B cell (primary cell): ENCODE measurements around the gene MGME1. TPM values are rescaled to one million over a fixed set of nuclear protein-coding genes. Genes with fewer than 3 reads are reported as not detected.

Experiments used
- ATAC-seq: fragments of 200-7000 bp; cut with Tn5 transposase; one replicate; pipeline ENCODE4 v1.10.0; 2021; ENCODE audit warnings: low read depth, mild to moderate bottlenecking, moderate number of reproducible peaks, moderate library complexity
- CTCF ChIA-PET: fragments of 350-600 bp; sonication (Branson Sonifier 250); formaldehyde crosslinking; loops from one replicate; lab custom pipeline; 2021; ENCODE audit warnings: antibody characterized with exemption, inconsistent platforms; lab: Charles Lee
- POLR2A ChIA-PET: fragments of 350-600 bp; sonication (Branson Sonifier 250); formaldehyde crosslinking; loops from one replicate; lab custom pipeline; 2021; ENCODE audit warnings: antibody characterized with exemption; lab: Charles Lee
- DNase-seq: peaks from one replicate; pipeline ENCODE4 v3.0.0; 2013
- H2AFZ ChIP-seq: 2 replicates; pipeline ENCODE4 v1.6.1; 2012; ENCODE audit warnings: mild to moderate bottlenecking, low read depth, low read length; ENCODE audit not compliant: insufficient read depth, poor library complexity, severe bottlenecking
- H3K27ac ChIP-seq, 2 donors: 1 replicate in 1 of 2; 2 replicates in 1 of 2; pipeline ENCODE4 v1.5.1; 2012 to 2013; ENCODE audit warnings: low read length in 2 of 2, mild to moderate bottlenecking in 2 of 2, moderate library complexity in 1 of 2
- H3K27me3 ChIP-seq, 4 experiments: fragments of 200-600 bp in 1 of 4; sonication (generic) in 1 of 4; replicated peaks in 1 of 4; 1 replicate in 2 of 4; 2 replicates in 2 of 4; pipeline versions ENCODE4 v1.6.1 to v1.7.0; 2013 to 2016; ENCODE audit warnings: low read length in 3 of 4, mild to moderate bottlenecking in 2 of 4, mixed read lengths in 1 of 4, moderate library complexity in 1 of 4; ENCODE audit not compliant: insufficient read depth in 4 of 4, control insufficient read depth in 3 of 4; ENCODE audit errors: control extremely low read depth in 1 of 4
- H3K36me3 ChIP-seq, 2 experiments: replicated peaks in 1 of 2; 1 replicate in 1 of 2; 2 replicates in 1 of 2; pipeline versions ENCODE4 v1.6.1 to v1.7.1; 2013; ENCODE audit warnings: low read length in 1 of 2; ENCODE audit not compliant: insufficient read depth in 2 of 2, control insufficient read depth in 1 of 2; ENCODE audit errors: control extremely low read depth in 1 of 2, extremely low read depth in 1 of 2
- H3K4me1 ChIP-seq, 2 donors: fragments of 200-600 bp in 1 of 2; sonication (generic) in 1 of 2; 1 replicate in 1 of 2; 2 replicates in 1 of 2; pipeline versions ENCODE4 v1.5.1 to v1.6.1; 2013 to 2017; ENCODE audit warnings: low read length in 2 of 2; ENCODE audit not compliant: control insufficient read depth in 2 of 2, insufficient read depth in 2 of 2
- H3K4me2 ChIP-seq: replicated peaks from 2 replicates; pipeline ENCODE3; 2012; ENCODE audit warnings: mild to moderate bottlenecking, low read depth, low read length; ENCODE audit not compliant: poor library complexity, severe bottlenecking
- H3K4me3 ChIP-seq, 5 experiments: fragments of 200-600 bp in 1 of 5; sonication (generic) in 1 of 5; 1 replicate in 3 of 5; 2 replicates in 2 of 5; pipeline versions ENCODE4 v1.5.1 to v1.7.0; 2011 to 2016; ENCODE audit warnings: low read length in 4 of 5, mild to moderate bottlenecking in 4 of 5, low read depth in 2 of 5, control low read depth in 1 of 5, moderate library complexity in 1 of 5; ENCODE audit not compliant: insufficient read depth in 1 of 5; ENCODE audit errors: control extremely low read depth in 1 of 5, extremely low read depth in 1 of 5
- H3K79me2 ChIP-seq: fragments of 200-600 bp; sonication (generic); one replicate; pipeline ENCODE4 v1.6.0; 2016; ENCODE audit warnings: low read length; ENCODE audit not compliant: control insufficient read depth, insufficient read depth
- H3K9ac ChIP-seq: fragments of 200-600 bp; sonication (generic); 2 replicates; pipeline ENCODE4 v1.6.1; 2017; ENCODE audit warnings: mild to moderate bottlenecking, low read length, moderate library complexity
- H3K9me3 ChIP-seq, 3 donors: one replicate each; pipeline versions ENCODE4 v1.6.1 to v1.7.1; 2013; ENCODE audit warnings: low read length in 2 of 3; ENCODE audit not compliant: control insufficient read depth in 2 of 3, insufficient read depth in 1 of 3; ENCODE audit errors: control extremely low read depth in 1 of 3
- H4K20me1 ChIP-seq: 2 replicates; pipeline ENCODE4 v1.6.0; 2012; ENCODE audit warnings: mild to moderate bottlenecking, low read length; ENCODE audit not compliant: insufficient read depth, control insufficient read depth, poor library complexity, severe bottlenecking
- H3K27ac Mint-ChIP-seq: one replicate; pipeline ENCODE4 v1.8.0; 2021; ENCODE audit warnings: mixed read lengths
- H3K27me3 Mint-ChIP-seq: one replicate; pipeline ENCODE4 v1.8.0; 2021; ENCODE audit warnings: mixed read lengths
- H3K4me1 Mint-ChIP-seq: one replicate; pipeline ENCODE4 v1.8.0; 2021; ENCODE audit warnings: mixed read lengths
- H3K4me3 Mint-ChIP-seq: one replicate; pipeline ENCODE4 v1.8.0; 2021; ENCODE audit warnings: mixed read lengths
- H3K9me3 Mint-ChIP-seq: one replicate; pipeline ENCODE4 v1.8.0; 2022; ENCODE audit warnings: mixed read lengths; ENCODE audit not compliant: insufficient read depth
- CTCF ChIP-seq: fragments of 200-600 bp; IDR thresholded peaks from one replicate; pipeline ENCODE4 v1.8.0; 2022; ENCODE audit warnings: antibody characterized with exemption, mild to moderate bottlenecking
- EZH2 ChIP-seq: IDR thresholded peaks from 2 replicates; pipeline ENCODE4 v1.6.1; 2012; ENCODE audit warnings: borderline replicate concordance, low read depth, mild to moderate bottlenecking, moderate library complexity, low read length; ENCODE audit not compliant: insufficient read depth, poor library complexity, severe bottlenecking
- WGBS: methylation state at CpG from one replicate; pipeline ENCODE4 v1.1.5; 2013; ENCODE audit warnings: missing lambda C conversion rate; ENCODE audit not compliant: insufficient coverage; 5-methylcytosine and 5-hydroxymethylcytosine counted together
- intact Hi-C: fragments of 100-400 bp; cut with micrococcal nuclease; formaldehyde crosslinking; loops from one replicate; pipeline ENCODE4 v1.10.0; 2022
- polyA plus RNA-seq: library from polyadenylated mRNA; depleted of rRNA; stranded (reverse); fragments of >200 nt; gene quantifications from 2 replicates; pipeline ENCODE4 v1.2.3, GENCODE V29; 2012
- total RNA-seq, 2 donors: library from RNA; stranded (reverse); fragments of 120-200 nt in 1 of 2; gene quantifications; 1 replicate in 1 of 2; 2 replicates in 1 of 2; pipeline versions ENCODE4 v1.2.3 to v1.2.4, GENCODE V29; 2013 to 2022

The MGME1 gene
- total and polyA plus RNA-seq, 2 donors (not counting 1 experiment from before 2014, with no cell fraction given) = 29.8 to 33.2 TPM

- no peak overlapping the region for H2AFZ ChIP-seq
- DNase-seq = no peak
- ChIA-PET CTCF (no interaction called here), POLR2A (no interaction called here)
- H3K4me1 Mint-ChIP-seq = no peaks in the 10 kb centered on the region
- intact Hi-C loops = no loop called here
- no peak overlapping the region for H3K4me3 ChIP-seq
- no peak overlapping the region for H3K27ac ChIP-seq
- 96% methylated on average over 2 of the region's 7 CpGs for WGBS
- no peak overlapping the region for H3K9ac ChIP-seq
- H3K27me3 Mint-ChIP-seq = peaks cover 11% of the 10 kb centered on the region
- H3K4me2 ChIP-seq = no peak overlapping the region
- no peak for ATAC-seq
- H4K20me1 ChIP-seq = no peaks in the 10 kb centered on the region
- no peaks in the 10 kb centered on the region for H3K9me3 Mint-ChIP-seq
- H3K27ac Mint-ChIP-seq = no peak overlapping the region
- no peaks in the 10 kb centered on the region for H3K4me1 ChIP-seq
- no peaks in the 10 kb centered on the region for H3K36me3 ChIP-seq
- TF ChIP-seq CTCF (no peak), EZH2 (no peak)
- H3K9me3 ChIP-seq = no peaks in the 10 kb centered on the region
- no peaks in the 10 kb centered on the region for H3K27me3 ChIP-seq
- H3K79me2 ChIP-seq = no peaks in the 10 kb centered on the region
- no peak overlapping the region for H3K4me3 Mint-ChIP-seq
Observed at GRCh38 chr20:18031888-18032509, 63.2 kb downstream of the MGME1 start.

GRCh38 chr20:18032977-18033892, 64.4 kb downstream of the MGME1 start:
- no peaks in the 10 kb centered on the region for H3K79me2 ChIP-seq
- intact Hi-C loops = no loop called here
- Mint-ChIP-seq H3K4me3 (no peak overlapping the region), H3K27ac (no peak overlapping the region), H3K4me1 (no peaks in the 10 kb centered on the region), H3K27me3 (peaks cover 16% of the 10 kb centered on the region), H3K9me3 (no peaks in the 10 kb centered on the region)
- H3K4me3 ChIP-seq = no peak overlapping the region
- no peak overlapping the region for H3K9ac ChIP-seq
- DNase-seq (no peak), ATAC-seq (no peak)
- H2AFZ ChIP-seq = no peak overlapping the region
- no peaks in the 10 kb centered on the region for H4K20me1 ChIP-seq
- H3K36me3 ChIP-seq = no peaks in the 10 kb centered on the region
- H3K4me2 ChIP-seq = no peak overlapping the region
- ChIA-PET CTCF (no interaction called here), POLR2A (no interaction called here)
- H3K27me3 ChIP-seq = peaks cover 0 to 4% (median 0%) of the 10 kb centered on the region in 4 experiments
- no peaks in the 10 kb centered on the region for H3K4me1 ChIP-seq
- no peaks in the 10 kb centered on the region for H3K9me3 ChIP-seq
- TF ChIP-seq EZH2 (no peak), CTCF (no peak)
- no peak overlapping the region for H3K27ac ChIP-seq
- 89% methylated on average over 8 of the region's 17 CpGs for WGBS
